KMS-11 (cell line): ENCODE results near the gene ANGPTL7.
"Not testable (repeated sequence)": the region's sequence is repeated elsewhere in the genome, so short reads cannot be mapped to it uniquely, and the experiment has no call there.

Experiments
- H2AFZ ChIP-seq: fragments of 200-600 bp; sonication (generic); 2 replicates; pipeline ENCODE4 v1.6.1; 2016; ENCODE audit warnings: antibody characterized with exemption, mixed run types, low read depth
- H3K27ac ChIP-seq: fragments of 200-600 bp; sonication (generic); 2 replicates; pipeline ENCODE4 v1.6.1; 2016; ENCODE audit warnings: mild to moderate bottlenecking, mixed run types
- H3K27me3 ChIP-seq: fragments of 200-600 bp; sonication (generic); 2 replicates; pipeline ENCODE4 v1.6.1; 2017; ENCODE audit warnings: mild to moderate bottlenecking, low read depth, mixed run types, moderate library complexity; ENCODE audit not compliant: insufficient read depth
- H3K36me3 ChIP-seq: fragments of 200-600 bp; sonication (generic); 2 replicates; pipeline ENCODE4 v1.6.1; 2017; ENCODE audit warnings: mild to moderate bottlenecking, mixed run types; ENCODE audit not compliant: insufficient read depth
- H3K4me1 ChIP-seq: fragments of 200-600 bp; sonication (generic); 2 replicates; pipeline ENCODE4 v1.6.1; 2016; ENCODE audit warnings: mild to moderate bottlenecking, low read depth, mixed run types; ENCODE audit not compliant: poor library complexity, severe bottlenecking
- H3K4me2 ChIP-seq: fragments of 200-600 bp; sonication (generic); 2 replicates; pipeline ENCODE4 v1.7.0; 2016; ENCODE audit warnings: mild to moderate bottlenecking, mixed run types
- H3K4me3 ChIP-seq: fragments of 200-600 bp; sonication (generic); IDR thresholded peaks from 2 replicates; pipeline ENCODE4 v1.6.1; 2017; ENCODE audit warnings: low read depth, low read length, mixed read lengths; ENCODE audit not compliant: insufficient read depth
- H3K79me2 ChIP-seq: fragments of 200-600 bp; sonication (generic); 2 replicates; pipeline ENCODE4 v1.6.1; 2016; ENCODE audit warnings: low read depth, mixed run types; ENCODE audit not compliant: insufficient read depth
- H3K9ac ChIP-seq: fragments of 200-600 bp; sonication (generic); 2 replicates; pipeline ENCODE4 v1.6.1; 2016; ENCODE audit warnings: mild to moderate bottlenecking, mixed run types
- H4K20me1 ChIP-seq: fragments of 200-600 bp; sonication (generic); 2 replicates; pipeline ENCODE4 v1.6.1; 2016; ENCODE audit warnings: mild to moderate bottlenecking, mixed run types; ENCODE audit not compliant: insufficient read depth
- CTCF ChIP-seq: fragments of 200-600 bp; sonication (generic); conservative IDR thresholded peaks from 2 replicates; pipeline ENCODE4 v1.6.1; 2017; ENCODE audit warnings: low read depth, mild to moderate bottlenecking, antibody characterized with exemption, low read length, moderate library complexity, mixed read lengths

The ANGPTL7 gene

GRCh38 chr1:11158291-11158690, 30.9 kb upstream of the ANGPTL7 start:
- H3K27ac ChIP-seq, result no peak overlapping the region
- H4K20me1 ChIP-seq, result no peaks in the 10 kb centered on the region
- H3K27me3 ChIP-seq, result no peaks in the 10 kb centered on the region
- no peak overlapping the region for H3K9ac ChIP-seq
- no peak for TF ChIP-seq CTCF
- H3K4me2 ChIP-seq, result no peak overlapping the region
- H3K4me3 ChIP-seq, result no peak overlapping the region
- no peak overlapping the region for H2AFZ ChIP-seq
- H3K4me1 ChIP-seq, result no peaks in the 10 kb centered on the region
- H3K79me2 ChIP-seq, result no peaks in the 10 kb centered on the region
- no peaks in the 10 kb centered on the region for H3K36me3 ChIP-seq

- Histone ChIP-seq H3K27me3 (no peaks in the 10 kb centered on the region), H3K4me1 (no peaks in the 10 kb centered on the region), H3K4me2 (no peak overlapping the region), H3K79me2 (no peaks in the 10 kb centered on the region), H4K20me1 (no peaks in the 10 kb centered on the region), H2AFZ (no peak overlapping the region), H3K36me3 (no peaks in the 10 kb centered on the region), H3K27ac (no peak overlapping the region), H3K4me3 (no peak overlapping the region), H3K9ac (no peak overlapping the region)
- no peak for TF ChIP-seq CTCF
Measured at GRCh38 chr1:11158720-11159321, 30.3 kb upstream of the ANGPTL7 start.

- H3K9ac ChIP-seq, H3K4me1 ChIP-seq, H3K27me3 ChIP-seq, H3K4me2 ChIP-seq, H3K27ac ChIP-seq, H3K4me3 ChIP-seq, H3K79me2 ChIP-seq, H2AFZ ChIP-seq, H3K36me3 ChIP-seq, H4K20me1 ChIP-seq: not testable (repeated sequence)
Measured at GRCh38 chr1:11162752-11163151, 26.4 kb upstream of the ANGPTL7 start.

- not testable (repeated sequence) for H3K27me3 ChIP-seq, H3K27ac ChIP-seq, H3K4me3 ChIP-seq, H3K4me1 ChIP-seq, H3K9ac ChIP-seq, H3K36me3 ChIP-seq, H3K4me2 ChIP-seq, H4K20me1 ChIP-seq, H3K79me2 ChIP-seq, H2AFZ ChIP-seq
Measured at GRCh38 chr1:11166744-11167143, 22.4 kb upstream of the ANGPTL7 start.

GRCh38 chr1:11168731-11169130, 20.4 kb upstream of the ANGPTL7 start:
- Histone ChIP-seq H3K4me1 (no peaks in the 10 kb centered on the region), H3K4me2 (no peak overlapping the region), H3K79me2 (no peaks in the 10 kb centered on the region), H3K27ac (no peak overlapping the region), H3K9ac (no peak overlapping the region), H4K20me1 (no peaks in the 10 kb centered on the region), H3K27me3 (no peaks in the 10 kb centered on the region), H3K4me3 (no peak overlapping the region), H2AFZ (no peak overlapping the region), H3K36me3 (no peaks in the 10 kb centered on the region)
- TF ChIP-seq CTCF, result no peak
